CD4-positive, CD25-positive, alpha-beta regulatory T cell (primary cell): Measurements from ENCODE around the gene SDHB. TPM values are rescaled to one million over a fixed set of nuclear protein-coding genes. Genes with fewer than 3 reads are reported as not detected.

ENCODE experiments used
- ATAC-seq, 2 donors: fragments of 150-1000 bp; cut with Tn5 transposase; one replicate each; pipeline ENCODE4 v1.10.0; 2021; ENCODE audit warnings: low read depth in 2 of 2, moderate number of reproducible peaks in 2 of 2, moderate library complexity in 1 of 2
- DNase-seq, 3 donors: peaks; one replicate each; pipeline versions ENCODE4 v3.0.0 to v3.0.0-alpha.2; 2012 to 2022; ENCODE audit warnings: mixed read lengths in 1 of 3
- H3K27ac ChIP-seq: one replicate; pipeline ENCODE4 v1.7.0; 2013; ENCODE audit warnings: mild to moderate bottlenecking, low read length; ENCODE audit not compliant: insufficient read depth, poor library complexity, severe bottlenecking
- H3K27me3 ChIP-seq: one replicate; pipeline ENCODE4 v1.7.0; 2013; ENCODE audit warnings: low read length; ENCODE audit not compliant: control insufficient read depth, insufficient read depth
- H3K36me3 ChIP-seq: one replicate; pipeline ENCODE4 v1.7.0; 2013; ENCODE audit warnings: mild to moderate bottlenecking, low read length, moderate library complexity; ENCODE audit not compliant: control insufficient read depth, insufficient read depth
- H3K4me1 ChIP-seq: 2 replicates; pipeline ENCODE4 v1.7.0; 2013; ENCODE audit warnings: mild to moderate bottlenecking, low read length; ENCODE audit not compliant: insufficient read depth, control insufficient read depth, poor library complexity, severe bottlenecking
- H3K4me3 ChIP-seq: one replicate; pipeline ENCODE4 v1.7.0; 2013; ENCODE audit warnings: low read depth, mild to moderate bottlenecking, low read length, moderate library complexity
- H3K9me3 ChIP-seq, 2 experiments: 1 replicate in 1 of 2; 2 replicates in 1 of 2; pipeline ENCODE4 v1.7.0; 2013; ENCODE audit warnings: low read length in 2 of 2, mild to moderate bottlenecking in 1 of 2, moderate library complexity in 1 of 2; ENCODE audit not compliant: control insufficient read depth in 2 of 2
- H3K27ac Mint-ChIP-seq, 3 donors: one replicate each; pipeline ENCODE4 v1.8.0; 2020 to 2022; ENCODE audit warnings: mild to moderate bottlenecking in 3 of 3, mixed read lengths in 3 of 3, moderate library complexity in 2 of 3
- H3K27me3 Mint-ChIP-seq: one replicate; pipeline ENCODE4 v1.8.0; 2022; ENCODE audit warnings: mild to moderate bottlenecking, mixed read lengths
- H3K36me3 Mint-ChIP-seq: one replicate; pipeline ENCODE4 v1.8.0; 2020; ENCODE audit warnings: mixed read lengths
- H3K4me1 Mint-ChIP-seq, 4 donors: one replicate each; pipeline ENCODE4 v1.8.0; 2020 to 2022; ENCODE audit warnings: mixed read lengths in 4 of 4, mild to moderate bottlenecking in 1 of 4
- H3K4me3 Mint-ChIP-seq, 4 donors: one replicate each; pipeline ENCODE4 v1.8.0; 2020 to 2022; ENCODE audit warnings: mild to moderate bottlenecking in 4 of 4, mixed read lengths in 4 of 4, moderate library complexity in 3 of 4
- H3K9me3 Mint-ChIP-seq, 7 donors: one replicate each; pipeline ENCODE4 v1.8.0; 2020 to 2022; ENCODE audit warnings: mixed read lengths in 7 of 7, mild to moderate bottlenecking in 3 of 7, moderate library complexity in 2 of 7
- polyA plus RNA-seq, 4 donors: library from polyadenylated mRNA; unstranded; fragments of 300-500 nt; fragmentation: Illumina TruSeq; gene quantifications; one replicate each; pipeline ENCODE4 v1.2.3, GENCODE V29; 2021
- total RNA-seq: library from RNA; stranded (reverse); gene quantifications from one replicate; pipeline ENCODE4 v1.2.3, GENCODE V29; 2022

SDHB gene
- total and polyA plus RNA-seq, 5 donors from 2014 or later, result 65.5 to 207 (median 153) TPM

GRCh38 chr1:17017435-17017834 lies 36.4 kb downstream of the SDHB start:
- Histone ChIP-seq H3K4me3 (no peak overlapping the region), H3K27me3 (no peaks in the 10 kb centered on the region), H3K27ac (no peak overlapping the region), H3K4me1 (no peaks in the 10 kb centered on the region), H3K36me3 (peaks cover 44% of the 10 kb centered on the region), H3K9me3 (no peaks in the 10 kb centered on the region)
- H3K27ac Mint-ChIP-seq, result no peak overlapping the region
- H3K9me3 Mint-ChIP-seq, result no peaks in the 10 kb centered on the region
- DNase-seq (no peak), ATAC-seq (no peak)
- H3K4me1 Mint-ChIP-seq, result peaks cover 0 to 8% (median 5%) of the 10 kb centered on the region in 4 donors
- H3K27me3 Mint-ChIP-seq, result no peaks in the 10 kb centered on the region
- peaks cover 20% of the 10 kb centered on the region for H3K36me3 Mint-ChIP-seq
- H3K4me3 Mint-ChIP-seq, result no peak overlapping the region

DNA sequence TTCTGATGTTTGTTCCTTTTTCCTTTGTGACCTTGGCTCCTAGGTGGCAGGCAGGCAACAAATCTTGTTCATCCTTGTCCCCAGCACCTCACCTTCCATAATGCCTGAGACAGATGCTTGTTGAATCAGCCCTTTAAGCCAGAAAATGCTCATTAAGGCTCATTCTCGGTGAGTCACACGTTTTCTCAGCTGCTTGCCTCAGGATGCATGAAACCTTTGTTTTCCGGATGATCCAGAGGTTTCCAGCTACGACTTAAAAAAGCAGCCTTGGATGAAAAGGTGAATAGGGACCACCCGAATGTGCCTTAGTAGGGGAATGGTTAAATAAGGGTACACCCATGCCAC lies 37.5 kb downstream of the SDHB start:
- peaks cover 32% of the 10 kb centered on the region for H3K36me3 ChIP-seq
- no peak overlapping the region for H3K27ac ChIP-seq
- H3K27me3 ChIP-seq, result no peaks in the 10 kb centered on the region
- no peaks in the 10 kb centered on the region for H3K9me3 ChIP-seq
- Mint-ChIP-seq H3K27ac (no peak overlapping the region), H3K4me1 (peaks cover 0 to 10% (median 7%) of the 10 kb centered on the region in 4 donors), H3K27me3 (no peaks in the 10 kb centered on the region), H3K4me3 (peak overlapping the region in 1 of 4 donors; percentile 4), H3K36me3 (peaks cover 20% of the 10 kb centered on the region), H3K9me3 (no peaks in the 10 kb centered on the region)
- ATAC-seq (no peak), DNase-seq (no peak)
- peaks cover 4% of the 10 kb centered on the region for H3K4me1 ChIP-seq
- no peak overlapping the region for H3K4me3 ChIP-seq

DNA sequence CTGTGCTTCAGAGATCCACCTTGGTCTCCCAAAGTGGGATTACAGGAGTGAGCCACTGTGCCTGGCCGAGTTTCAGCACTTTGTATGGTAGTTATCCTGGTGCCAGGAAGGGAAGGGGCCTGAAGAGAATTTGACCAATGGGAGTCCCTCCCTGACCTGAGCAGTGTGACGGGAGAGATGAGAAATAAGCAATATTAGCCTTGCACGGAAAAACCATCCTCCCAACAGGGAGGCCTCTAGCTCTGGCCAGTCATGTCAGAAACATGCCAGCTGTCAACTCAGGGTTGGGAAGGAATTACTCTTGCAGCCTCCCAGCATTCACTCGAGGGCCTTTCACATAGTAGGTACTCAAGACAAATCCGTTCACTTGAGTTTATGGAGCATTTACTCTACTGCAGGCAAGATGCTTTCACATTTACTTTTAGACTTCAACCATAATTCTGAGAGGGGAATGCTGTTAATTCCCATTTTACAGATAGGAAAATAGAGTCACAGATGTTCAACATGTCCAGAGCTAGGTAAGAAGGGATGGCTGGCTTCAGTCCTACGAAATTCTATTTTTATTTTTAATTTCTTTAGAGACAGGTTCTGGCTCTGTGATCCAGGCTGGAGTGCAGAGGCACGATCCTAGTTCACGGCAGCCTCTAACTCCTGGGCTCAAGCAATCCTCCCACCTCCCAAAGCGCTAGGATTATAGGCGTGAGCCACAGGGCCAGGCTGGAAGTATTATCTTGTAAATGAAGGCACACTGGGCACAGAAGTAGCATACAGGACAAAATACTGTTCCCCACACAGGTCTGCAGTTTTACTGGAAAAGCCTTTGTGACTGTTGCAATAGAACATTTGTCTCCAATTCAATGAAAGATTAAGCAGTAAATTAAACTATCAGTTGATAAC lies 38.9 kb downstream of the SDHB start:
- H3K4me3 ChIP-seq, result no peak overlapping the region
- H3K27me3 Mint-ChIP-seq, result no peaks in the 10 kb centered on the region
- H3K4me3 Mint-ChIP-seq, result no peak overlapping the region
- no peaks in the 10 kb centered on the region for H3K27me3 ChIP-seq
- DNase-seq, result no peak
- H3K27ac Mint-ChIP-seq, result no peak overlapping the region
- ATAC-seq, result no peak
- H3K9me3 Mint-ChIP-seq, result no peaks in the 10 kb centered on the region
- H3K27ac ChIP-seq, result no peak overlapping the region
- peaks cover 16% of the 10 kb centered on the region for H3K4me1 ChIP-seq
- peaks cover 15% of the 10 kb centered on the region for H3K36me3 Mint-ChIP-seq
- H3K36me3 ChIP-seq, result peaks cover 19% of the 10 kb centered on the region
- peaks cover 7 to 22% (median 10%) of the 10 kb centered on the region in 4 donors for H3K4me1 Mint-ChIP-seq
- no peaks in the 10 kb centered on the region for H3K9me3 ChIP-seq

GRCh38 chr1:17013491-17014320 lies 40.1 kb downstream of the SDHB start:
- Mint-ChIP-seq H3K9me3 (no peaks in the 10 kb centered on the region), H3K4me3 (peak overlapping the region in 1 of 4 donors; percentile 38), H3K4me1 (peaks cover 0 to 24% (median 9%) of the 10 kb centered on the region in 4 donors), H3K36me3 (peaks cover 4% of the 10 kb centered on the region), H3K27ac (no peak overlapping the region), H3K27me3 (no peaks in the 10 kb centered on the region)
- Histone ChIP-seq H3K4me1 (peaks cover 19% of the 10 kb centered on the region), H3K27me3 (no peaks in the 10 kb centered on the region), H3K27ac (no peak overlapping the region), H3K9me3 (no peaks in the 10 kb centered on the region), H3K36me3 (peaks cover 7% of the 10 kb centered on the region), H3K4me3 (no peak overlapping the region)
- ATAC-seq (no peak), DNase-seq (no peak)

GRCh38 chr1:17012775-17013490 lies 40.9 kb downstream of the SDHB start:
- ATAC-seq (no peak), DNase-seq (no peak)
- H3K27me3 Mint-ChIP-seq, result no peaks in the 10 kb centered on the region
- H3K36me3 ChIP-seq, result peaks cover under 1% of the 10 kb centered on the region
- H3K4me1 ChIP-seq, result peaks cover 19% of the 10 kb centered on the region
- no peak overlapping the region for H3K27ac Mint-ChIP-seq
- no peaks in the 10 kb centered on the region for H3K27me3 ChIP-seq
- H3K4me3 Mint-ChIP-seq, result peak overlapping the region in 3 of 4 donors; percentile 59 to 89 (median 83)
- H3K36me3 Mint-ChIP-seq, result no peaks in the 10 kb centered on the region
- H3K4me1 Mint-ChIP-seq, result peaks cover 0 to 24% (median 9%) of the 10 kb centered on the region in 4 donors
- no peaks in the 10 kb centered on the region for H3K9me3 ChIP-seq
- no peaks in the 10 kb centered on the region for H3K9me3 Mint-ChIP-seq
- H3K27ac ChIP-seq, result no peak overlapping the region
- no peak overlapping the region for H3K4me3 ChIP-seq

DNA sequence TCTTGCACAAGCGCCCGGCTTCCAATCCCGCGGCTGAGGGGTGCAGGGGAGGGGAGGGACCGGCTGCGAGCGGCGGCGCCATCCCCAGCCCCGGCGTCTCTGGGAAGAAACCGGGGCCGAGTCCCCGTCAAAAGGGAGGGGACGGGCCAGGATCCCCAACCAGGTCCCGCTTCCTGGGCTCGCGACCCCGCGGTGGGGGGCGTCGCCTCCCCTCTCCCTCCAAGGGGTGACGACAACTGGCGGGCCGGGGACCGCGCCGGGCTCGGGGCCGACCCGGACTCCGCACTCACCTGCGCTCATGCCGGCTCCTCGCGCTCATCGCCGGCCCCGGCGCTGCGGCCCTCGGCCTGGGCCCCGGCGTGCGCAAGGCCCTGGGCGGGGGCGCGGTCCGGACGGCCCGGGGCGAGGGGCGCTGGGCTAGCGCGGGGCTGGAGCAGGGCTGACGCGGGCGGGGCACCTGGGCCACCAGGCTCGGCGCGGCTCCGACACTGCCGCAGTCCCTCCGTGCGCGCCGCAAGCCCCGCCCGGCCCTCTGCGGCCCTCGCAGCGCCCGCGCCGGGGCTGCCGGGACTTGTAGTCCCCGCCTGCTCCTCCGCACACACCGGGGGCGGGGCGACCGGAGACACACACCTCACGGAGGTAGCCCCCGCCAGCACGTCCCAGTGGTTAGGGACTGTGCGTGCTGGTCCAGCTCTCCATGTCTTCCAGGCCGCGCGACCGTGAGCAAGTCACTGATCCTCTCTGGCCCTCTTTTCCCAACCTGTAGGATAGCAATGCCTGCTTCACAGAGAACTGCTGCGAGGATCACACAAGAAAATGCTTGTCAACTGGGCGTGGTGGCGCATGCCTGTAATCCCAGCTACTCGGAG lies 42.2 kb downstream of the SDHB start, which contains the start of gene ATP13A2:
ATP13A2 (minus strand) TSS at position 490 of the 869 bp plus-strand sequence; CDS start at position 300, 190 bp downstream.
- Histone ChIP-seq H3K4me1 (peaks cover 19% of the 10 kb centered on the region), H3K4me3 (peak within 1 kb of the TSS; percentile 67), H3K27ac (peak within 1 kb of the TSS; percentile 14), H3K9me3 (no peaks in the 10 kb centered on the region), H3K36me3 (no peaks in the 10 kb centered on the region), H3K27me3 (no peaks in the 10 kb centered on the region)
- Mint-ChIP-seq H3K4me3 (peak within 1 kb of the TSS; percentile 85 to 96 (median 89)), H3K9me3 (no peaks in the 10 kb centered on the region), H3K4me1 (peaks cover 0 to 24% (median 9%) of the 10 kb centered on the region in 4 donors), H3K27ac (peak within 1 kb of the TSS; percentile 63 to 90 (median 71)), H3K36me3 (no peaks in the 10 kb centered on the region), H3K27me3 (no peaks in the 10 kb centered on the region)
- ATAC-seq (peak; percentile 99 to 100), DNase-seq (peak; percentile 80 to 91 (median 85))
